ENCODE data around the gene SMKR1. TPM values are rescaled to one million over a fixed set of nuclear protein-coding genes. Genes with fewer than 3 reads are reported as not detected.
A peak's percentile ranks its signal among the peaks of the same experiment; 100 is the strongest.

The SMKR1 gene
- polyA plus RNA-seq, 2 of the 4 experiments (the other 2 are of a cell fraction), result 12.2 to 13.6 TPM

DNA sequence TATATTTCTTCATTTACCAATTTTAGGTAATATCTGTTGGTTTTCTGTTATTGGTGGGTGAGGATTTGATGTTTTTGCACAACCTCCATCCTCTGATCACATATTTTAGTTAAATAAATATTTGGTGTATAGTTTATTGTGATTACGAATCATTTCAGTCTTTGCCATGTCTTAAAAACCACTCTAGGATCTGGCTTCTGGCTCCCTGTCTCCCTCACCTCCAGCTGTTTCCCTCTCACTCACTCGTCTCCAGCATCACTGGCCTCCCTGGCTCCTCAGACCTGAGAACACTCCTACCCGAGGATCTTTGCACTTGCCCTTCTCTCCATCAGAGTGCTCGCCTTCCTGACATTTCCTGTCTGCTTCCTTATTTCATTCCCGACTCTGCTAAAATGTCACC, 58.5 kb downstream of the SMKR1 start:
- CTCF ChIA-PET, result no interaction called here
- H3K27ac ChIP-seq, result peak overlapping the region in 1 of 2 experiments; percentile 3; a peak in 1 of 6 replicates
- WGBS (ENCODE audit: missing lambda C conversion rate), result 46% methylated on average over 5 of the region's 5 CpGs
- POLR2A ChIA-PET, result no interaction called here
- H3K9me3 ChIP-seq, result no peaks in the 10 kb centered on the region
- ATAC-seq (peak in 1 of 2 experiments; percentile 17; a peak in 2 of 6 replicates), FAIRE-seq (no peak), DNase-seq (ENCODE audit: low read depth in 1 of 2, low spot score in 1 of 2) (no peak)
- no peak for TF ChIP-seq KDM1A (IDR thresholded peaks at IDR 0.05; ENCODE audit: low read depth)
- H3K4me1 ChIP-seq, result peaks cover 12% of the 10 kb centered on the region
- no peak overlapping the region for H3K4me3 ChIP-seq
- H3K4me2 ChIP-seq, result peak overlapping the region; percentile 40

DNA sequence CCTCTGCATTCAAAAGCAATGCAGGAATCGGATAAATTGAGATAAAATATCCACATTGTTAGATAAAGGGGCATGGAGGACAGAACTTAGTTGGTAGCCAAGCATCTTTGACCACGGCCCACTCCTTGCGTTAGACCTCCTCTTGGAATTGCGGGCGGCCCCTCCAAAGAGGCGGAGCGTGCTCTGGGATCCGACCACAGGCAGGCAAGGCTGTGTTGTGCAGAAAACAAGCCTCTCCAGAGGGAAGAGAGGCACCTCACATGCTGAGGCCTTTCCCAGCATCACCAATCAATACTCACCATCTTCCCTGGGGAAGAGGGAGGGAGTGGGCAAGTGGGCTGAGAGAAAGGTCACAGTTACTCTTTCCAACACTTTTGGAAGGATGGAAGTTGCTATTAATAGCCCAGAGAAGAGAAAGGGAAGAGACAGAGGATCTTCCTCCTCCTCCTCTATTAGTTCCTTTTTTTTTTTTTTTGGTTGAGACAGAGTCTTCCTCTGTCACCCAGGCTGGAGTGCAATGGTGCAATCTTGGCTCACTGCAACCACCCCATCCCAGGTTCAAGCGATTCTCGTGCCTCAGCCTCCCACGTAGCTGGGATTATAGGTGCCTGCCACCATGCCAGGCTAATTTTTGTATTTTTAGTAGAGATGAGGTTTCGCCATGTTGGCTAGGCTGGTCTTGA, 59.5 kb downstream of the SMKR1 start:
- Histone ChIP-seq H3K4me1 (peaks cover 12% of the 10 kb centered on the region), H3K9me3 (no peaks in the 10 kb centered on the region), H3K4me2 (peak overlapping the region; percentile 40), H3K4me3 (no peak overlapping the region), H3K27ac (peak overlapping the region in 1 of 2 experiments; percentile 10; a peak in 1 of 6 replicates)
- FAIRE-seq (no peak), DNase-seq (ENCODE audit: low read depth in 1 of 2, low spot score in 1 of 2) (no peak), ATAC-seq (peak in 1 of 2 experiments; percentile 33; a peak in 2 of 6 replicates)
- CTCF ChIA-PET, result no interaction called here
- POLR2A ChIA-PET, result no interaction called here
- WGBS (ENCODE audit: missing lambda C conversion rate), result 84% methylated on average over 12 of the region's 12 CpGs
- TF ChIP-seq, protein P1, sequence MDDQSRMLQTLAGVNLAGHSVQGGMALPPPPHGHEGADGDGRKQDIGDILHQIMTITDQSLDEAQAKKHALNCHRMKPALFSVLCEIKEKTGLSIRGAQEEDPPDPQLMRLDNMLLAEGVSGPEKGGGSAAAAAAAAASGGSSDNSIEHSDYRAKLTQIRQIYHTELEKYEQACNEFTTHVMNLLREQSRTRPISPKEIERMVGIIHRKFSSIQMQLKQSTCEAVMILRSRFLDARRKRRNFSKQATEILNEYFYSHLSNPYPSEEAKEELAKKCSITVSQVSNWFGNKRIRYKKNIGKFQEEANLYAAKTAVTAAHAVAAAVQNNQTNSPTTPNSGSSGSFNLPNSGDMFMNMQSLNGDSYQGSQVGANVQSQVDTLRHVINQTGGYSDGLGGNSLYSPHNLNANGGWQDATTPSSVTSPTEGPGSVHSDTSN (IDR thresholded peaks at IDR 0.05), result no peak
- TF ChIP-seq MYC (IDR thresholded peaks at IDR 0.05; ENCODE audit: borderline replicate concordance, low read length) (no peak), NR3C1 (IDR thresholded peaks at IDR 0.05) (no peak), RARB (CRISPR knock-in tag; IDR thresholded peaks at IDR 0.05) (no peak)

Small RNAs within 50 kb of the gene (small RNA-seq; reads per million reads assigned to genes)
- 0 to 0.86 (median 0) reads per million in 6 experiments for gene RNU1-72P
- gene SNRPGP3, result 0 reads per million in 6 experiments

Other genes starting within 250 kb of the SMKR1 start
- 4.9 and 6.5 TPM in 2 replicates for gene STRIP2, start 68.1 kb upstream of the SMKR1 start, polyA plus RNA-seq (2011; rRNA removed)
- gene STRIP2, start 68.1 kb upstream of the SMKR1 start, polyA plus RNA-seq (2017; fragmentation: RNase III; extraction: RNeasy Plus Mini Kit Qiagen cat#74134 plus additional on column Dnase treatment), result 4.7 to 7.2 TPM (median 5.7 TPM) in 3 replicates
- gene NRF1, start 109.2 kb downstream of the SMKR1 start, polyA plus RNA-seq (2011; rRNA removed), result 18.5 and 26.6 TPM in 2 replicates
- gene NRF1, start 109.2 kb downstream of the SMKR1 start, polyA plus RNA-seq (2017; fragmentation: RNase III; extraction: RNeasy Plus Mini Kit Qiagen cat#74134 plus additional on column Dnase treatment), result 11.2 to 11.7 TPM (median 11.5 TPM) in 3 replicates